ENCODE results near the gene CREB5.

DNA sequence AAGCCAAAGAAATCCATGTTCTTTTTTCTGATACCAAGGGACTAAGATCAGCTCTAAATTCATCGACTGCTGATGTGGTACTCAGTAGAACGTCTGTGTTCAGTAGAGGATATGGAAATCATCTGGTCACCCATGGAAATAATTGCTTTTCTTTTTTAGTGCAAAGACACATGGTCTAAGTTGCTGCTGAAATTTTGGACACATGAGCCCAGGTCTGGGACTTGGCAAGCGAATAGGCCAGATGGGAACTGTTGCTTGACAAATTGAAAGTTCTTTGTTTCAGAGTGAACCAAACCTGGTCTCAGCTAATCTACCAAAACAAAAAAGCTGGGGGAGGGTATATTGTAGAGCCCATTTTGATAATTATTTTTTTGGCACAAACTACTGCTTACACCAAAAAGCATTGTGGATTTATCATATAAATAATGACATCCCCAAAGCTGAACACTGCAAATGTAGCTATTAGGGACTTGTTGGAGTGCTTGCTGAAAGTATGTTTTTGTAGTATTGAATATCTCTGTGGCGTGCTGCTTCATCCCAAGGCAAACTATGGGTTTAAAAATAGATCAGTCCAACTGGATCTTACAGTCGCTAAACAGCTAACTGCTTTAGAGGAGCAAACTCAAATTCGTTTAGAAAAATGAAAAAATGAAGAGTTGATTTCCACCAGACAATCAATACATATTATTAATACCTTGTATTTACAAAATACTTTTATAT is 401.1 kb downstream of the CREB5 start:
- TF ChIP-seq, protein P1, sequence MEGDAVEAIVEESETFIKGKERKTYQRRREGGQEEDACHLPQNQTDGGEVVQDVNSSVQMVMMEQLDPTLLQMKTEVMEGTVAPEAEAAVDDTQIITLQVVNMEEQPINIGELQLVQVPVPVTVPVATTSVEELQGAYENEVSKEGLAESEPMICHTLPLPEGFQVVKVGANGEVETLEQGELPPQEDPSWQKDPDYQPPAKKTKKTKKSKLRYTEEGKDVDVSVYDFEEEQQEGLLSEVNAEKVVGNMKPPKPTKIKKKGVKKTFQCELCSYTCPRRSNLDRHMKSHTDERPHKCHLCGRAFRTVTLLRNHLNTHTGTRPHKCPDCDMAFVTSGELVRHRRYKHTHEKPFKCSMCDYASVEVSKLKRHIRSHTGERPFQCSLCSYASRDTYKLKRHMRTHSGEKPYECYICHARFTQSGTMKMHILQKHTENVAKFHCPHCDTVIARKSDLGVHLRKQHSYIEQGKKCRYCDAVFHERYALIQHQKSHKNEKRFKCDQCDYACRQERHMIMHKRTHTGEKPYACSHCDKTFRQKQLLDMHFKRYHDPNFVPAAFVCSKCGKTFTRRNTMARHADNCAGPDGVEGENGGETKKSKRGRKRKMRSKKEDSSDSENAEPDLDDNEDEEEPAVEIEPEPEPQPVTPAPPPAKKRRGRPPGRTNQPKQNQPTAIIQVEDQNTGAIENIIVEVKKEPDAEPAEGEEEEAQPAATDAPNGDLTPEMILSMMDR (IDR thresholded peaks at IDR 0.05) = no peak
- TF ChIP-seq POLR2A (IDR thresholded peaks at IDR 0.05) (no peak), POLR2AphosphoS5 (IDR thresholded peaks at IDR 0.05) (no peak)
